MM.1S (cell line): Measurements from ENCODE around the gene SLC44A1.

Experiments used
- EZH2 ChIP-seq: fragments of 300-600 bp; sonication (generic); optimal IDR thresholded peaks from 2 replicates; pipeline ENCODE3; 2017; ENCODE audit warnings: low read depth, mild to moderate bottlenecking, antibody characterized with exemption, low read length, mixed read lengths
- EZH2phosphoT487 ChIP-seq: fragments of 300-600 bp; sonication (generic); IDR thresholded peaks from 2 replicates; pipeline ENCODE4 v1.6.1; 2018; ENCODE audit warnings: antibody characterized with exemption, low read length

- TF ChIP-seq EZH2: no peak
- no peak for TF ChIP-seq EZH2phosphoT487
Measured at GRCh38 chr9:105244734-105245028, 230 bp downstream of the SLC44A1 start.
